Measurements from ENCODE around the gene NKAIN2.

DNA sequence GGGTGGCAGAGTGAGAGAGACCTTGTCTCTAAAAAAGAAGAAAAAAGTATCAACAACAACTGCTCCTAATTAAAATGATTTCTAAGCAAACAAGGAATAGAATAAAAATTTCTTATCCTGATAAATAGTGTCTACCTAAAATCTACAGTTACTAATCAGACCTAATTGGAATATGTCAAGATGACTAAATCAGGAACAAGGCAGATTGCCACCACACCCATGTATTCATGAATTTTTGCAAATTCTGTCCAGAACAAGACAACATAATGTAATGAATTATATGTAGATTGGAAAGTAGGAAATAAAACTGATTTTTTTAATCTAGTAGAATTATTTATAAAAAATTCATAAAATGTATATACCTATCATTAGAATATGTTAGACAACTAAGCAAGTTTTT, 339.8 kb downstream of the NKAIN2 start:
- TF ChIP-seq, protein P1, sequence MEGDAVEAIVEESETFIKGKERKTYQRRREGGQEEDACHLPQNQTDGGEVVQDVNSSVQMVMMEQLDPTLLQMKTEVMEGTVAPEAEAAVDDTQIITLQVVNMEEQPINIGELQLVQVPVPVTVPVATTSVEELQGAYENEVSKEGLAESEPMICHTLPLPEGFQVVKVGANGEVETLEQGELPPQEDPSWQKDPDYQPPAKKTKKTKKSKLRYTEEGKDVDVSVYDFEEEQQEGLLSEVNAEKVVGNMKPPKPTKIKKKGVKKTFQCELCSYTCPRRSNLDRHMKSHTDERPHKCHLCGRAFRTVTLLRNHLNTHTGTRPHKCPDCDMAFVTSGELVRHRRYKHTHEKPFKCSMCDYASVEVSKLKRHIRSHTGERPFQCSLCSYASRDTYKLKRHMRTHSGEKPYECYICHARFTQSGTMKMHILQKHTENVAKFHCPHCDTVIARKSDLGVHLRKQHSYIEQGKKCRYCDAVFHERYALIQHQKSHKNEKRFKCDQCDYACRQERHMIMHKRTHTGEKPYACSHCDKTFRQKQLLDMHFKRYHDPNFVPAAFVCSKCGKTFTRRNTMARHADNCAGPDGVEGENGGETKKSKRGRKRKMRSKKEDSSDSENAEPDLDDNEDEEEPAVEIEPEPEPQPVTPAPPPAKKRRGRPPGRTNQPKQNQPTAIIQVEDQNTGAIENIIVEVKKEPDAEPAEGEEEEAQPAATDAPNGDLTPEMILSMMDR (IDR thresholded peaks at IDR 0.05): no peak
- TF ChIP-seq POLR2A (IDR thresholded peaks at IDR 0.05): no peak

Measured in thyroid gland (tissue), 4 donors.